Adrenal gland (tissue), 5 donors: ENCODE measurements around the gene ATR.

ENCODE experiments used
- CTCF ChIP-seq, 6 experiments: fragments of 450-650 bp in 4 of 6; fragments of 200-600 bp in 2 of 6; sonication (generic) in 1 of 6; IDR thresholded peaks; 1 replicate in 5 of 6; 2 replicates in 1 of 6; pipeline versions ENCODE4 v1.5.1 to v1.8.0; 2016 to 2021; ENCODE audit warnings: antibody characterized with exemption in 6 of 6, mild to moderate bottlenecking in 2 of 6, moderate library complexity in 1 of 6
- POLR2A ChIP-seq, 2 donors: fragments of 450-650 bp; IDR thresholded peaks; one replicate each; pipeline ENCODE4 v1.6.1; 2017; ENCODE audit warnings: antibody characterized with exemption in 2 of 2, mild to moderate bottlenecking in 2 of 2, moderate library complexity in 1 of 2
- donor health status: DM: no; HTN: no; CAD: no.

GRCh38 chr3:142436951-142437585 is 141.5 kb downstream of the ATR start:
- TF ChIP-seq POLR2A (IDR thresholded peaks at IDR 0.05) (no peak), CTCF (IDR thresholded peaks at IDR 0.05) (no peak)
